Islet precursor cell (in vitro differentiated cells): ENCODE data around the gene FZR1.

Source experiments
- DNase-seq: peaks from one replicate; pipeline ENCODE4 v3.0.0-alpha.2; 2018

The FZR1 gene

DNA sequence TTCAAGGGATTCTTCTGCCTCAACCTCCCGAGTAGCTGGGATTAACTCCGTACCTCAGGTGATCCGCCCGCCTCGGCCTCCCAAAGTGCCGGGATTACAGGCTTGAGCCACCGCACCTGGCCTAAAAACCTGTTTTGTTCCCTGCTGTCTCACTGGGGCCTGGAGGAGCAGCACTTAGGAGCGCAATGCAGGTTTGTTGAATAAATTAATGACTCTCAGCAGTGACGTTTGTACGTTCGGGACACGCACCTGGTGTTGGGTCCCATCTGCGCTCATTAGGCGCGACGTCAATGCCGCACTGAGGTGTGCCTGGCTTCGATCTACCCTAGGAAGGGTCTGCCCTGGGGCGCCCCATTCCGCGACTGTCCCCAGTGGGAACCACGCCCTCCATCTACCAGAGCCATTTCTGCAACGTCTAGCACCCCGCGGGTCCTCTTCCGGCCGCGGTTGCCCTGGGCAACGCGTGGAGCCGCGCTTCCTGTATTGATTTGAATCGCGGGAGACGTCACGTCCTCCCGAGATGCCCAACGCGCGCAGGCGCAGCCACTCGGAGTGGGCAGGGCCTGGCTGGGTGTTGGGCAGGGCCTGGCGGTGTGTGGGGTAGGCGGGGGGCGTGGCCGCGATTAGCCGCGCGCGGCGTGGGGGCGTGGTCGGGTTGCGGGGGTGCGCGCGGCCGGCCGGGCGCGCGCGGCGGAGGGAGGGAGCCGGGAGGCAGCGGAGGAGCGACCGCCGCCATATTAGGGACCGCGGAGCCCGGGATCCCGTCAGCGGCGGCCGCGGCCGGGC lies at the start of gene FZR1:
TSS of gene FZR1 (plus strand) at position 714 of the 786 bp plus-strand sequence. CDS start 16,679 bp downstream, outside the sequence.
- peak; percentile 99 for DNase-seq

DNA sequence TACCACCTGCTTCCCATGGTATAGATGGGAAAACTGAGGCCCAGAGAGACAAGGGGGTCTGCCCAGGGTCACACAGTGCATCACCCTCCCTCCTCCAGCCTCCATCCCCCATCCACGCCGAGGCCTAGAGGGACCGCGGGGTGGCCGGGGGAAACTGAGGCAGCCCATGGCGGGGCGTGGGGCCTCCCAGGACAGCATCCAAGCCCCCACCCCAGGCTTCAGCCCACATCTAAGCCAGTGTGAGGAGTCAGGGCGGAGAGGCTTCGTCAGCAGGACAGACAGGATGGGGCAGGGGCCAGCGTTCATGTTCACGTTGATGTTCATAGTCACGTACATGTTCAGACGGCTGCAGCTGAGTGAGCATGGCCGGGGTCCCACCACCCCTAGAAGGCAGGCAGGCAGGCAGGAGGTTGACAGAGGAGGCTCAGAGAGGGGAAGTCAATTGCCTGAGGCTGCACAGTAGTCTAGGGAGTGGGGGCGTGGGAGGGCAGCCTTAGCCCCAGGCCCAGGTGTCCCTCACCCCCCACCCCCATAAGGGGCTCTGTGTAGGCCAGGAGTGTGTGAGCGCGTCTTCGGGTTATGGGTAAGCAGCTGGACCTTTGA lies 49.1 kb upstream of the FZR1 start:
- DNase-seq, result no peak

DNA sequence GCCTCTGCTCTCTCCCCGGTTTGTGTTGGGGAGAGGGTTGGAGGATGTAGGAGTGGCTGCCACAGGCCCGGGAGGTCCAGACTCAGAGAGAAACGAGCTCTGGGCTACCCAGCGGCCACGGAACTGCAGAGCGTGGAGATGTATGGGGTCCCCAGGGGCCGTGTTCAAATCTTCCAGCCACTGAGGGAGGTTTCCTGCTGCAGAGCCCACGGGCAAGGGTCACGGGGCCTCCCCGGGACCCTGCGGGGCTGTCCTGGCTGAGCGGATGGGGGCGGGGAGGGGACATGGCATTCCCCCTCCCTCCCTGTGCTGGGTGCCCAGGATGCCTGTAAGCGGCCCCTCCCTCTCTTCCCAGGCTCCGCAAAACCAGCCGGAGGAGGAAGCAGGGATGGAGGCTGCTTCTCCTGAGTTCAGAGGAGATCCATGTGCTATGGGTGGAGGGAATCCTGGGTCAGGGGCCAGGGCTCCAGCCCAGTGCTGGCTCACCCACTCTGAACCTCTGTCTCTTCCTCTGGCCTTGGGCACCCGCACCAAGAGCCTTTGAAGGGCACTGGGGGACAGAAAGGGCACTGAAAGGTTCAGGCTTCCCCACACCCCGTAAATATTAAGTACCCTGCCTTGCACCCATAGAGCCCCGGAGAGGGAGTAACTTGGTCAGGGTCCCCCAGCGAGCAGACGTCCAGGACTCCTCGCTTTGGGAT lies 48.4 kb upstream of the FZR1 start:
- DNase-seq, result no peak

DNA sequence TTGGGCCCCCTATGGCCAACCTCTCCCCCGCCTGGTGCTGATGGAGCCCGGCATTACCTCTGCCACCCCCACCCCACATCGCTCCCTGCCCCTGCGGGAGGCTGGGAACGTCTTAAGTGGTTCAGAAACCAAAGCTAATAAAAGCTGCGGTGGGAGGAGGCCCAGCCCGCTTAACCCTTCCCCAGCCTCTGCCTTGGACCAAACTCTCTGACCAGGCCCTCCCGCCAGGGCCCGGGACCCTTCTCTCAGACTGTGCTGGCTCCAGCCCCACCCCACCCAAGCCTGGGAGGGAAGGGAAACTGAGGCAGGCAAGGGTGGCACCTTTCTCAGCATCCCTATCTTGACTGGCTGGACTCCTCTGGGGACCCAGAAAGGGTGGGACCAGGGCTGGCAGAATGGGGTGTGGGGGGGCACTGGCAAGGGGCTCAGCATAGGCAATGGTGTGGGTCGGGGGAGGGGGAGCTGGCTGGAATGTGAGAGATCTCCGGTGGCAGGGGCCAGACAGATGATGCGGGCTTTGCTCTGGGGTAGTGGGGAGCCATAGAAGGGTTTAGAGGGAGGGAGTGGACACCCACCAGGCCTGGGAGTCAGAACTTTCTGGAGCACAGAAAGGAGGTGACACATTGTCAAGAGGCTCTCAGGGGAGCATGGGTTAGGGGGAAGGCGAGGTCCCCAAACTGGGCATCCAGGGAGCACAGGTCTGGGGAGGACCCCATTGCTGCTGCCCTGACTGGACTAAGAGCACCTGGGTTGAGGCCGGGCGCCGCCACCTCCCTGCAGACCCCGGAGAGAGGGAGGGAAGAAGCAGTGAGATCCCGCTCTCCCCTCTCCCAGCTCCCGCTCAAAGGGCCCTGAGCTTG lies 47.7 kb upstream of the FZR1 start:
- no peak for DNase-seq

DNA sequence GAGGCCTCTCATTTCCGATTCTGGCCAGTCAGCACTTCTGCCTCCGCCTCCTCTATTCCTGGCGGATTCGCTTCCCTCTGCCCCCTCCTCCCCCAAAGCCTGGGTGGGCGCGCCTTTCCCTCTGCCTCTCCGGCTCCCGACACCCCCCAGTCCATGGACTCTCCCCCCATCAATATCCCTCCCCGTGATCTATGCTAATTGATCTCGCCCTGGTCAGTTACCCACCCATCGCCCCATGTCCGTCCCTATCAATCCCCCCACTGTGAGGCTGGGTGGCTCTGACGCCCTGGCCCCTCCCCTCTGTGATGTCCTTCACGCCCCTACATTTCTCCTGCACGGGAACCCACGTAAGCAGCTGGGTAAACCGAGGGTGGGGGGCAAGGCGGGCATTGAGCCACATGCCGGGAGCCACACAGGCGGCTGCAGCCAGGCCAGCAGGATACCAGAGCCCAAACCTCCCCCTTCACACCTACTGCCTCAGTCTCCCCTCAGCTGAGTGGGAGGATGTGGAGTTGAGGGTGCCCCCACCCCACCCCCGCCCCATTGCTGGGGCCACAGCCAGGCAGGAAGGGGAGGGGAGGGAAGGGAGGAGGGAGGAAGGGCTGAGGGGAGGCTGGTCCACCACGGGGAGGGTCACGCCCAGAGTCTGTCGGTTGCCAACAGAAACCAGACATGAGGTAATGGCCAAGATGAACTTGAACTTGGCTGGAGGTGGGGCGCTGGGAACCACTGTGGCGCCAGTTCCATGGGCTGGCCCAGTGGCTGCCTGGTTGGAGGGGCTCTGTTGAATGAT lies 46.8 kb upstream of the FZR1 start:
- peak; percentile 75 for DNase-seq

DNA sequence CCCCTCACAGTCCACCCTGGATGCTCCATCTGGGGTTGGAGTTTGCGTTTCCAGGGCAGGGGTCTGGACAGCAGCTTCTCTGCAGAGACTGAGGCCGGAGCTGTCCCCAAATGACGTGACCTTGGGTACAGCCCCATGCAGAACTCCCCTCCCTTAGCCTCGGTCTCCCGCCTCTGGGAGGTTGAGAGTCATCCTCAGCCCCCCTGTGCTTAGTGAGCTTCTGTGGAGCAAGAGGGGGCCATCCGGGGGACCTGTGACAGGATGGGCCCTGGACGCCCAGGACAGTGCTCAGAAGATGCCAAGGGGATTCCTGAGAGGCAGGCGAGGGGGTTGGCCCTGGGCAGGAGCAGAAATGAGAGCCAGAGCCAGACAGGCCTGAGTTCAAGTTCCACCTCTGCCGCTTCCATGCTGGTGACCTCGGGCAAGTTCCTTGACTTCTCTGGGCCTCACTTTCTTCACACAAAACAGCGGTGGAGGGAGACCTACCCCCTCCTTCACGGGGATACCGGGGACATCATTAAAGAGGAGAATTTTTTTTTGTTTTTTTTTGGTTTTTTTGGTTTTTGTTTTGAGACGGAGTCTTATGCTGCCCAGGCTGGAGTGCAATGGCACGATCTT lies 46.0 kb upstream of the FZR1 start:
- peak; percentile 46 for DNase-seq

DNA sequence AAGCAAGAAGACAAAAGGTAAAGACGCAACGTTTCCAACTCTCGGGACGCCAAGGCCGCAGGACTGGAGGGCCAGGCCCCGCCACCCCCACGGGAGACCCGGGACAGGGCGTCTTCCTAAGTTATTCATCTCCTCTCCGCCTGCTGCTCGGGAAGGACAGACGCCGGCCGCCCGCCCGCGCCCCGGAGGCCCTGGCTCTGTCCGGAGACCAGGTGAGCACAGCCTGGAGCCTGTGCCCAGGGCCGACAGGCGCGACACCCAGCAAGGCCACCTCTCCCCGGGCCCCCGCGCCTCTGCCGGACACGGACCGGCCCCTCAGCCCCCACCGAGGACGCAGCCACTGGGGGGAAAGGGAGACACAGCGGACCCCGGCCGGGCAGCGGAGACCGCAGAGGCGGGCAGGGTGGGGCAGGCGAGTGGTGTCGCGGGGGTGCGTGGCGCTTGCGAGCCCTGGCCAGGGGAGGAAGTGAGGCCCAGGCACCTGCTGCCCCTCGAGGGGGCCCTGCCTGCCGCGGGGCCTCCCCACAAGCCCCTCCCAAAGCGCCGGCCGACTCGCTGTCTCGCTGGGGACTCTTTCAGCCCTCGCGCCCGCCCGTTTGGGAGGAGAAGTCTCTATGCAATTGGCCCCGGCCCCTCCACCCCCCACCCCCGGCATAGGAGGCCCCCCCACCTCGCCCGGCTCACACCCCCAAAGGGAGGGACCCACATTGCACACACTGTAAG lies 43.0 kb upstream of the FZR1 start:
- no peak for DNase-seq

DNA sequence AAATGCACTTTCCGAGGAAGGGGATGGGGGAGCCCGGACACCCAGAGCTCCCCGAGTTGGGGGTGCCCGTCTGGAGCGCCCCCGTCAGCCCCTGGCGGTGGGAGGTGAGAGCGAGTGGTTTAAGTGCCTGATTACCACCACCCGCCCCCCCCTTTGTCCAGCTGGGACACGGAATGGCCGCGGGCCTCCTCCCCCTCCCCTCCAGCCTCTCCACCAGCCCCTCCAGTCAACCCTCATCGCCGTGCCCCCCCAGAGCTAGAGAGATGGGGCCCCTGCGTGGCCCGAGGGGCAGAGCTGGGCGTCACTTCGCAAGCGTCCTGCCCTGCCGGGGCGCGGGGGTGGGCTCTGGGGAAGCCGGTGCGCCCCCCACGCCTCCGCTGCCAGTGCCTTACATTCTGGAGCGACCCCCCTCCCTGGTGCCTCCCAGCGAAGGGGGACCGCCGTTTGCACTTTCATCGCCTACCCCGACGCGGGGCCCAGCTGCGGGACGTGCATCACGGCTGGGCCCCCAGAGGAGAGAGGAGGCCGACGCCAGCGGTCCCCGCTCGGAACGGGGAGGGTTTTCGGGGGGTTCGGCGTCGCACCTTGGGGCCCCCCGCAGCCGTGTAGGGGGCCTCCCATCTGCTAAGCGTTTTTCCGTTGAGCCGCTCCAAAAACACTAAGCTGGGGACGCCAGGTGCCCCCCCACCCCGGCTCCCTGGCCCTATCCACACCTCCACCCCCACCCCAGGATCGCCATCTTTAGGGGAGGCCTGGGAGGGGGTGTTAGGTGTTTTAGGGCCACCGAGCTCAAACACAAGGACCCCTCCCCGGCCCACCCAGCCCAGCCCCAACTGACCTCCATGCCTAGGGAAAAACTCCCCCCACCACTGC lies 42.2 kb upstream of the FZR1 start:
- no peak for DNase-seq

DNA sequence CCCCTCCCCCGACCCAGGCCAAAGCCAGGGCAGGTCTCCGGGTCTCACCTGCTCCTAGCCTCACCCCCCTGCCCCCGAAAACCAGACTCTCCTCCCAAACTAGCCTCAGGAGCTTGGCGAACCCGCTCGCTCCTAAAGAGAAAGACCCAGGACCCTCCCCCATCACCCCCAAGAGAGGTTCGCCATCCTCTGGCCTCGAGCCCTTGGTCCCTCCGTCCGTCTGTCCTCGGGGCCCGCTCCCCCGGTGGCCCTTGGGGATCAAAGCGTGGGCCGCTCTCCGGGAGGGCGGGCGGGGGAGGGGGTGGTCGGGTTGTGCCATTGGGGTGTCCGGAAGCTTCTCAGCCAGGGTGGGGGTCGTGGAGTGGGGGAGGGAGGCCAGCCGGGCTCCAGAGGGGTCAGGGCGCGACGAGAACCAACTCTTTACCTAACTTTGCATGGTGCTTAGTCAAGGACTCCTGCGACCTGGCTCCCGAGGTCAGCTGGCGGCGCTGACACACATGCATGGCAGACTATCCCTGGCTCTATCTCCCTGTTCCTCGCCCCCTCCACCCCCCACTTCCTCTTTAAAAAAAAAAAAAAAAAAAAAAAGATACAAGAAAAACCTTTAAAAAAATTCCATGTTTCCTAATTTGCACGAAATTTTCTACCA lies 41.4 kb upstream of the FZR1 start:
- peak; percentile 54 for DNase-seq

DNA sequence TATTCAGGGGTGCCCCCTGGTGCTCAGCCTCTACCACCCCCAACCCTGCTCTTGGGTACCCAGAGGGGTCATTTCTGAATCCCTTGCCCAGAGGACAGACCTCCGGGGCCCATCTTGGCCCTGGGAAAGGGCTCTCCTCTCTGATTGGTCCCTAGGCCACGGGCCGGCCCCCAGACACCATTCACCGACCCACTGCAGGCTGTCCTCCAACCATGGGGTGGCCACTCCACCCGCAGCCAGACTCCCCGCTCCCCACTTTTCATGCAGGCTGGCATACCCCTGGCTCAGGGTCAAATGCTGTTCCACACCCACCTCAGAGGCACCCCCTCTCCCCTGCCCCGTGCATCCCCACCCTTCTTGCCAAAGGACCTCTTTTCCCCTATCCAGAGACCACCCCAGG lies 40.6 kb upstream of the FZR1 start:
- no peak for DNase-seq

DNA sequence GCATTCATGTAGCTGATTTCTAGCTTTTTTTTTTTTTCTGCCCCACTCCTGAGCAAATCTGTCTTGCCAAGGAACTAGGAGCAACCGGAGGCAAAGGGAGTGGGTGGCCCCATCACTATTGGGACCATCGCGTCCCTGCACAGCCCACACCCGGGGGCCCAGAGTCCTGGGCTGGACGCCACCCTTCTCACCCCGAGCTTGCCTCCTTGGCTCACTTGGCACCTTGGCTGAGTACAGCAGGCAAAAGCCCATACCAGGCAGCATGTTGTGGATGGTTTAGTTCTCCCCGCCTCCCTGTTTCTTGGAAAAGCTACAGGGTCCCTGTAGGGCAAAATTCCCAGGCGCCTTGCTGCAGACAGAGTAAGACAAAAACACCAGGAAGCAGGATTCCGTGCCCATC lies 39.5 kb upstream of the FZR1 start:
- no peak for DNase-seq

DNA sequence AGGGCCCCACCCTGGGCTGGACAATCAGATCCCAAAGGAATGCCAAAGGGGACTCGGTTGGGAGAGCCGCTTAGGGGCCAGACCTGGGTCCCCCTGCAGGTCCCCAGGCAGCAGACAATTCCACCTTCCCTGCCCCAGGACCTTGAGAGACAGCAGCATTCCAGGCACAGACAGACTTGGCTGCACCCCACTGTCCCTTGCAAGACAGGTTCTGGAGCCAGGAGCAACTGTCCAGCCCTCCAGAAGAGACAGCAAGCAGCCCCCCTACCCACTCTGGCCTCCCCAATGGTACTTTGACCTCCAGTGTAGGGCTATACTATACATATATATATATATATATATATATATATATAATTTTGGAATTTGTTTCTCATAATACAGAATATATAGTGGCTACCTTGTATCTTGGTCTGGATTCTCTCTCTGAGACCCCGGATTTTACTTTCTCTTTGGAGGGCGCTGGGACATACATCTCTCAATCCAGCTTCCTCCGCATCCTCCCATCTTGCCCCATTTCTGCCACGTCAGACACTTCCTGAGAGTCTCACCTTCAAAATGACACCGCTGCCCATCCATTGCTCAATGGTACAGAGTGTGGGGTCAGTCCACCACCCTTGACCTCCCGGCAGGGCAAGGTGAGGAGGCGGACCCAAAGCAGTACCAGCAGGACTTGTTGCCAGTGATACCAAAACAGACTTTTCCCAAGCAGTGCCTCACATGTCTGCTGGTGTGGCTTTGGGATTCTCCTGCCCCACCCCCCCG lies 38.5 kb upstream of the FZR1 start:
- no peak for DNase-seq

DNA sequence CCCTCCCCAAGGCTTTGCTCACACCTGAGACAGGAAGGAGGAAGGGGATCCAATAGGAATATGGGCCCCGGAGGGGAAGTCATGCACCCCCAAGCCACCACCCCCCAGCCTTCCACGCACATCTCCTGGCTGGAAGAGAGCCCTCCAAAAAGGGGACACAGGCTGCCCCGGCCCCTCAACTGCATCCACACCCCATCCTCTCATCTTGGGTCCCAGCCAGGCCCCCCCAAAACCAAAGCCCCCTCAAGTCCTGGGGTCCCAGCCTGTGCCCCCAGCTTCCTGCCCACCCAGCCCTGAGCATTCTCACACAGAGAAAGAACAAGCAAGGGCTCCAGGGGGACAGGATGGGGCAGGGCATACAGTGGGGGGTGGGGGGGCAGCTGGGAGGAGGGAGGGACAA lies 37.9 kb upstream of the FZR1 start:
- no peak for DNase-seq

DNA sequence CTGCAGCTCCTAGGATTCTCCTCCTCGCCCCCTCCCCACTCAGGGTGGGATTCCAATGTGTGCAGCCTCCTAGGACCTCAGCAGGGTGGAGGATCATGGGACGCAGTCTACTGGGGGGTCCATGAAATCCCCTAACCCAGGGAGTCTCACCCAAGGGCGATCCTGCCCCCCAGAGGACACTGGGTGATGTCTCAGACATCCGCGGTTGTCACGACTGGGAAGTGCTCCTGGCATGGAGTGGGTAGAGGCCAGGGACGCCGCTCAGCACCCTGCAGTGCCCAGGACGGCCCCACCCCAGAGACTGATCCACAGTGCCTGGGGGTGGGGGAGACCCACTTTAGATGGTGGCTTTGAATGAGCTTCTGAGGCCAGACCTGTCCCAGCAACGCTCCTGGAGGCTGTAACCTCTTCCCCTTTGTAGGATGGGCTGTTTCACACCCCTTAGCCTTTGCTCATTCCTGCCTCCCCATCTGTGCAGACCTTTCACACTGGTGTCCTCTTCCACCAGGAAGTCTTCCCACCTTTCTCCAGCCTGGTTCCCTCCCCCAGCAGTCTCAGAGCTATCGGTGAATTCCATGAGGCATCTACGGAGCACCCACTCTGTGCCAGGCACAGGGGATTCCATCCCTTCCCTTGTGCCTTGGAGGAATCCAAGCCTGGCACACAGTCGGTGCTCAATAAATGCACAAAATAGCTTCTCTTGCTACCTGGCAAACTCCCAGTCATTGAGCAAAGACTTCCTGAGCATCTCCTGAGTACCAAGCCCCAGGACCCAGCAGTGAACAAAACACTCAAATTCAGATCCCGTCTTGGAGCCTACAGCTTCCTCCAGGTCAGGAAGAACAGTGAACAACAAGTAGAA lies 36.2 kb upstream of the FZR1 start:
- DNase-seq, result peak; percentile 37

DNA sequence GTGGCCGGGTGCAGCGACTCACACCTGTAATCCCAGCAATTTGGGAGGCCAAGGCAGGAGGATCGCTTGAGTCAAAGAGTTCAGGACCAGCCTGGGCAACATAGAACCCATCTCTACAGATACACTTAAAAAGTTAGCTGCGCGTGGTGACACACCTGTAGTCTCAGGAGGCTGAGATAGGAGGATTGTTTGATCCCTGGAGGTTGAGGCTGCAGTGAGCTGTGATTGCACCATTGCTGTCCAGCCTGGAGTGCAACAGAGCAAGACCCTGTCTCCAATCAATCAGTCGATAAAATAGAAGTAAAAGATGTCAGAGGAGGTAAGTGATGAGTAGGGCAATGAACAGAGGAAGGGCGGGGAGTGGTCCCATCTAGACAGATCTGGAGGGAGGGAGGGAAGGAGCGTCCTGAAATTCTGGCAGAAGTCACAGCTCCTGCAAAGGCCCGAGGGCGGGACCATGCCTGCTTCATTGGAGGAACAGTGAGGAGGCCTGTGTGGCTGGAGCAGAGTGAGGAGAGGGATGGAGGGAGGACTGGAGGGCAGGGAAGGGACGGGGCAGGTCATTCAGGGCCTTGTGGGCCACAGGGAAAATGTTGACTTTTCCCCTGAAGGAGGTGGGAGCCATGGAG lies 35.5 kb upstream of the FZR1 start:
- DNase-seq, result peak; percentile 46

DNA sequence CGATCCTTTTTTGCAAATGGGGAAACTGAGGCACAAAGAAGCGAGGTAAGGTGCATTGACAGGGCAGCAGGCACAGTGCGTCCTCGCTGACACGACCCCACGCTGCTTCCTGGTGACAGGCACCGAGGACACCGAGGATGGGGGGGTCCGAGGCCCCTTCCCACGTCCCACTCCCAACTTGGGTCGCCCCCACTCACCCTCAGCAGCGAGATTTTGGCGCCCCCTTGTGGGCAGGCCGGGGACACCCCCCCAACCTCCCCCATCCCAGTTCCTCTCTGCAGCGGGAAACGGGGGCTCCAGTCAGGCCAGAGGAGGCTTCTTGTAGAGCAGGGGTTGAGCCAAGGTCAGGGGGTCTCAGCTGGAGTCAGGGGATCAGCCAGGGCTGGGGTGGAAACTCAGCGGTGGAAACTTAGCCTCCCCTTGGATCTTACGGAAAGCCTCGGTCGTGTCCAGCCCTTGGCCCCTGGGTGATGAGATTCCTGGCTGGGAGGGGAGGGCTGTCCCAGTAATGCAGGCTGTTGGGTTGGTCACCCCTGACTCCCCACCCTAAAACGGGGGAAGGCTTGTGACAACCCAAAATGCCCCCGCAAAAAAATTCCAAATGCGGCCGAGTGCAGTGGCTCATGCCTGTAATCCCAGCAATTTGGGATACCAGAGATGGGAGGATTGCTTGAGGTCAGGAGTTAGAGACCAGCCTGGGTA lies 34.0 kb upstream of the FZR1 start:
- DNase-seq, result peak; percentile 53

DNA sequence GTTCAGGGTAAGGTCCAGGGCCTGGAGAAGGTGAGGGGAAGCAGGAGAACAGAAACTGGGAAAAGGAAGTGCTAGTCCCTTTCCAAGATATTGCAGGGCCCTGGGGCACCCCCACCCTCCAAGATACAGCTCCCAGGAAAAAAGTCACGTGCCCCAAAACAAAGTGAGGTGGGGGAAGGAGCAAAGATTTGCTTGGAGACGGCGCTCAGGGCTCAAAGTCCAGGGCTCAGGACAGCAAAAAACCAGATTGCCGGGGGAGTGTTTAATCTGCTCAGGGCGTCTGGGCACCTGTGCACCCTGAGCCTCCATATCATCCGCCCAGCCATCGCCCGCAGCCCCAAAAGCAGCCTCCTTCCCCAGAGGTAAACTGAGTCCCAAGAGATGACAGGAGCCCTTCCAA lies 32.1 kb upstream of the FZR1 start:
- no peak for DNase-seq
